Neural cell (in vitro differentiated cells): ENCODE measurements around the gene DNER.

ENCODE experiments used
- EZH2 ChIP-seq: fragments of 200-600, 300-800 bp; shearing (Covaris generic), sonication (generic); IDR thresholded peaks from 2 replicates; pipeline ENCODE4 v1.6.1; 2014; ENCODE audit warnings: antibody characterized with exemption, low read length, borderline replicate concordance, mild to moderate bottlenecking; ENCODE audit not compliant: insufficient read depth, poor library complexity, severe bottlenecking
- POLR2AphosphoS5 ChIP-seq: IDR thresholded peaks from 2 replicates; pipeline ENCODE4 v1.6.1; 2012
- TF ChIP-seq, protein P1 (sequence below): fragments of 450-650 bp; IDR thresholded peaks from 2 replicates; pipeline ENCODE4 v1.5.1; 2014; ENCODE audit warnings: antibody characterized with exemption, mild to moderate bottlenecking, moderate library complexity; ENCODE audit not compliant: poor library complexity, severe bottlenecking

DNA sequence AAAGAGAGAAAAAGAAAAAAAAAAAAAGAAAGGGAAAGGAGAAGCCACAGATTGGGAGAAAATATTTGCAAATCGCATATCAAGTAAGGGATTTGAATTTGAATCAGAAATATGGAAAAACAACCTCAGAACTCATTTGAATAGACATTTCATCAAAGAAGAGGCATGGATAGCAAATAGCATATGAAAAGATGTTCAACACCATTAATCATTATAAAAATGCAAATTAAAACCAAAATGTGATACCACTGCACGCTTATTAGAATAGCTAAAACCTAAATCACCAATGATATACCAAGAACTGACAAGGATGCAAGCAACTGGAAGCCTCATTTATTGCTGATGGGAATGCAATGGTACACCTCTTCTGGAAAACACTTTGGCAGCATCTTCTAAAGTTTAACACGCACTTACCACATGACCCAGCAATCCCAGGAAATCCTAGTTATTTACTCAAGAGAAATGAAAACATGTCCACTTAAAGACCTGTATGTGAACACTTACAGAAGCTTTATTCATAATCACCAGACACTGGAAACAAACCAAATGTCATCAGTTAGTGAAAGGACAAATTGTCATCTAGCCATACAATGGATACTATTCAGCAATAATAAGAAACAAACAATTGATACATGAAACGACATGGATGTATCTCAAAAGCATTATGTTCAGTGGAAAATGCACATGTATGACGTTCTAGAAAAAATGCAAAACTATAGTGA lies 10.3 kb downstream of the DNER start:
- TF ChIP-seq, protein P1, sequence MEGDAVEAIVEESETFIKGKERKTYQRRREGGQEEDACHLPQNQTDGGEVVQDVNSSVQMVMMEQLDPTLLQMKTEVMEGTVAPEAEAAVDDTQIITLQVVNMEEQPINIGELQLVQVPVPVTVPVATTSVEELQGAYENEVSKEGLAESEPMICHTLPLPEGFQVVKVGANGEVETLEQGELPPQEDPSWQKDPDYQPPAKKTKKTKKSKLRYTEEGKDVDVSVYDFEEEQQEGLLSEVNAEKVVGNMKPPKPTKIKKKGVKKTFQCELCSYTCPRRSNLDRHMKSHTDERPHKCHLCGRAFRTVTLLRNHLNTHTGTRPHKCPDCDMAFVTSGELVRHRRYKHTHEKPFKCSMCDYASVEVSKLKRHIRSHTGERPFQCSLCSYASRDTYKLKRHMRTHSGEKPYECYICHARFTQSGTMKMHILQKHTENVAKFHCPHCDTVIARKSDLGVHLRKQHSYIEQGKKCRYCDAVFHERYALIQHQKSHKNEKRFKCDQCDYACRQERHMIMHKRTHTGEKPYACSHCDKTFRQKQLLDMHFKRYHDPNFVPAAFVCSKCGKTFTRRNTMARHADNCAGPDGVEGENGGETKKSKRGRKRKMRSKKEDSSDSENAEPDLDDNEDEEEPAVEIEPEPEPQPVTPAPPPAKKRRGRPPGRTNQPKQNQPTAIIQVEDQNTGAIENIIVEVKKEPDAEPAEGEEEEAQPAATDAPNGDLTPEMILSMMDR = no peak
- TF ChIP-seq EZH2 (no peak), POLR2AphosphoS5 (no peak)
